Thyroid gland (tissue), 4 donors: ENCODE results near the gene CROCC2. TPM values are rescaled to one million over a fixed set of nuclear protein-coding genes. Genes with fewer than 3 reads are reported as not detected.

Source experiments
- DNase-seq, 2 donors: peaks; one replicate each; pipeline ENCODE4 v3.0.0-alpha.2; 2019
- H3K27ac ChIP-seq, 3 donors: fragments of 200-600 bp; sonication (generic); 1 replicate in 2 of 3; 2 replicates in 1 of 3; pipeline ENCODE4 v1.5.1; 2016 to 2019; ENCODE audit warnings: mild to moderate bottlenecking in 1 of 3, moderate library complexity in 1 of 3
- H3K27me3 ChIP-seq: fragments of 200-600 bp; sonication (generic); one replicate; pipeline ENCODE4 v1.5.1; 2019
- H3K36me3 ChIP-seq, 2 donors: fragments of 200-600 bp; sonication (generic); one replicate each; pipeline ENCODE4 v1.5.1; 2016 to 2019
- H3K4me1 ChIP-seq, 2 donors: fragments of 200-600 bp; sonication (generic); one replicate each; pipeline ENCODE4 v1.5.1; 2017 to 2019
- H3K4me3 ChIP-seq, 3 donors: fragments of 200-600 bp; sonication (generic); replicated peaks in 1 of 3; 1 replicate in 2 of 3; 2 replicates in 1 of 3; pipeline ENCODE4 v1.5.1; 2016; ENCODE audit warnings: mild to moderate bottlenecking in 1 of 3
- H3K9me3 ChIP-seq: fragments of 200-600 bp; sonication (generic); one replicate; pipeline ENCODE4 v1.5.1; 2017
- POLR2A ChIP-seq, 2 donors: fragments of 450-650 bp; IDR thresholded peaks; one replicate each; pipeline ENCODE4 v1.6.1; 2017; ENCODE audit warnings: antibody characterized with exemption in 2 of 2, mild to moderate bottlenecking in 2 of 2, moderate library complexity in 1 of 2
- WGBS, 2 donors: methylation state at CpG; one replicate each; pipeline ENCODE4 v1.1.5; 2017; 5-methylcytosine and 5-hydroxymethylcytosine counted together
- intact Hi-C: fragments of 100-400 bp; cut with DNase I; formaldehyde crosslinking; loops from one replicate; pipeline ENCODE4 v1.15.1; 2023
- total RNA-seq, 4 donors: library from RNA; depleted of rRNA; stranded (reverse); fragments of >200 nt; gene quantifications; one replicate each; pipeline ENCODE4 v1.2.3, GENCODE V29; 2016
- TF ChIP-seq, protein P1 (sequence below), 6 experiments: fragments of 200-600 bp in 3 of 6; fragments of 450-650 bp in 3 of 6; sonication (generic) in 3 of 6; IDR thresholded peaks; one replicate each; pipeline ENCODE4 v1.5.1; 2016 to 2019; ENCODE audit warnings: antibody characterized with exemption in 6 of 6, mild to moderate bottlenecking in 2 of 6, inconsistent platforms in 1 of 6, moderate library complexity in 1 of 6

The CROCC2 gene
- total RNA-seq, 4 donors from 2014 or later: not detected

DNA sequence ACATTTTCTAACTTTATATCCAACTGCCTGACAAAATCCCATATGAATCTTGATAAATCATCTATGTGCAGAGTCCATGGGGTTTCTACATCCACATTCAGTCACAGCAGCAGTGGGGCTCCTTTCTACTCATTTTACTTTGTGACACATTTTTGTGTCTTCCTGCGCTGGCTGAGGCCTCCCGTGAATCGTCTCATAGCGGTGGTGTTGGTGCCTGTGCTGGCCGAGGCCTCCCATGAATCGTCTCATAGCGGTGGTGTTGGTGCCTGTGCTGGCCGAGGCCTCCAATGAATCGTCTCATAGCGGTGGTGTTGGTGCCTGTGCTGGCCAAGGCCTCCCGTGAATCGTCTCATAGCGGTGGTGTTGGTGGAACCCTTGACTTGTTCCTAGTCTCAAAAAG lies 109.3 kb downstream of the CROCC2 start:
- peaks cover 18% of the 10 kb centered on the region in 2 donors for H3K4me1 ChIP-seq
- H3K4me3 ChIP-seq: no peak overlapping the region
- TF ChIP-seq, protein P1, sequence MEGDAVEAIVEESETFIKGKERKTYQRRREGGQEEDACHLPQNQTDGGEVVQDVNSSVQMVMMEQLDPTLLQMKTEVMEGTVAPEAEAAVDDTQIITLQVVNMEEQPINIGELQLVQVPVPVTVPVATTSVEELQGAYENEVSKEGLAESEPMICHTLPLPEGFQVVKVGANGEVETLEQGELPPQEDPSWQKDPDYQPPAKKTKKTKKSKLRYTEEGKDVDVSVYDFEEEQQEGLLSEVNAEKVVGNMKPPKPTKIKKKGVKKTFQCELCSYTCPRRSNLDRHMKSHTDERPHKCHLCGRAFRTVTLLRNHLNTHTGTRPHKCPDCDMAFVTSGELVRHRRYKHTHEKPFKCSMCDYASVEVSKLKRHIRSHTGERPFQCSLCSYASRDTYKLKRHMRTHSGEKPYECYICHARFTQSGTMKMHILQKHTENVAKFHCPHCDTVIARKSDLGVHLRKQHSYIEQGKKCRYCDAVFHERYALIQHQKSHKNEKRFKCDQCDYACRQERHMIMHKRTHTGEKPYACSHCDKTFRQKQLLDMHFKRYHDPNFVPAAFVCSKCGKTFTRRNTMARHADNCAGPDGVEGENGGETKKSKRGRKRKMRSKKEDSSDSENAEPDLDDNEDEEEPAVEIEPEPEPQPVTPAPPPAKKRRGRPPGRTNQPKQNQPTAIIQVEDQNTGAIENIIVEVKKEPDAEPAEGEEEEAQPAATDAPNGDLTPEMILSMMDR (IDR thresholded peaks at IDR 0.05): no peak
- no peak for TF ChIP-seq POLR2A (IDR thresholded peaks at IDR 0.05)
- no peaks in the 10 kb centered on the region for H3K27me3 ChIP-seq
- WGBS, 2 donors: 93 to 97% methylated on average over 13 of the region's 13 CpGs
- intact Hi-C loops: no loop called here
- H3K27ac ChIP-seq: no peak overlapping the region
- H3K36me3 ChIP-seq: peaks cover 2 to 13% of the 10 kb centered on the region in 2 donors
- no peak for DNase-seq
- no peaks in the 10 kb centered on the region for H3K9me3 ChIP-seq

DNA sequence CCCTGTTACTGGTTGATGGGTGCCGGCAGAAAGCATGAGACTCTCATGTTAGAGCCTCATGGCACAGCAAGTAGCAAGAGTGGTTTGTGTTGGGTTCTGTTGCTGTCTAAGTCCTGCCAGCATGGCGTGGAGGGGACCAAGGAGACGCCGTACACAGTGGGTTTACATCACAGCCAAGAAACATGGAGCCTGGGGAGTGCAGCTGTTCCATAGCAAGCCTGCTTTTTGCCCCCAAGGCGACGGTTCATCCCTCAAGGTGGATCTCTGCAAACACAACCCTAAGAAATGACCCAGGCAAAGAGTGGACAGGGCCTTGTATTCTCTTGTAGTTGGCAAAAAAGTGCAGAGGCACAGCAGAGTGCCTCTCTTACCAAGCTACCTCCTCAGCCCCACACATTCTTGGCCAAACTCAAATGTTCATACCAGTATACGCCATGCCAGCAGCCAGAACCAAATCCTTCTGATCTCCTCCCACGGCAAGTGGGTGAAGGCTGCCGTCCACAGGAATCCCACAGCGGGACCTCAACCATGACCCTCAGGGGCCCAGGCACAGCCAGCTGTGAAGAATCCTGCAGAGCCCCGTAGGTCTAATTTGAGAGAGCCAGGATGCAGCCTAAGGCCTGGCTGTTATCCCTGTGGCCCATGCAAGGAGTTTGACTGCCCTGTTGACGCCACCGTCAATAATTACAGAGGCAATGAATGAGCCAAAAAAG lies 111.2 kb downstream of the CROCC2 start:
- Histone ChIP-seq H3K9me3 (no peaks in the 10 kb centered on the region), H3K27ac (no peak overlapping the region), H3K4me3 (no peak overlapping the region), H3K4me1 (no peaks in the 10 kb centered on the region), H3K36me3 (peaks cover 2 to 16% of the 10 kb centered on the region in 2 donors), H3K27me3 (no peaks in the 10 kb centered on the region)
- WGBS, 2 donors: 93 to 98% methylated on average over 9 to 13 of the region's 13 CpGs
- intact Hi-C loops: no loop called here
- no peak for DNase-seq
- TF ChIP-seq, protein P1 (IDR thresholded peaks at IDR 0.05): no peak
- TF ChIP-seq POLR2A (IDR thresholded peaks at IDR 0.05): no peak

DNA sequence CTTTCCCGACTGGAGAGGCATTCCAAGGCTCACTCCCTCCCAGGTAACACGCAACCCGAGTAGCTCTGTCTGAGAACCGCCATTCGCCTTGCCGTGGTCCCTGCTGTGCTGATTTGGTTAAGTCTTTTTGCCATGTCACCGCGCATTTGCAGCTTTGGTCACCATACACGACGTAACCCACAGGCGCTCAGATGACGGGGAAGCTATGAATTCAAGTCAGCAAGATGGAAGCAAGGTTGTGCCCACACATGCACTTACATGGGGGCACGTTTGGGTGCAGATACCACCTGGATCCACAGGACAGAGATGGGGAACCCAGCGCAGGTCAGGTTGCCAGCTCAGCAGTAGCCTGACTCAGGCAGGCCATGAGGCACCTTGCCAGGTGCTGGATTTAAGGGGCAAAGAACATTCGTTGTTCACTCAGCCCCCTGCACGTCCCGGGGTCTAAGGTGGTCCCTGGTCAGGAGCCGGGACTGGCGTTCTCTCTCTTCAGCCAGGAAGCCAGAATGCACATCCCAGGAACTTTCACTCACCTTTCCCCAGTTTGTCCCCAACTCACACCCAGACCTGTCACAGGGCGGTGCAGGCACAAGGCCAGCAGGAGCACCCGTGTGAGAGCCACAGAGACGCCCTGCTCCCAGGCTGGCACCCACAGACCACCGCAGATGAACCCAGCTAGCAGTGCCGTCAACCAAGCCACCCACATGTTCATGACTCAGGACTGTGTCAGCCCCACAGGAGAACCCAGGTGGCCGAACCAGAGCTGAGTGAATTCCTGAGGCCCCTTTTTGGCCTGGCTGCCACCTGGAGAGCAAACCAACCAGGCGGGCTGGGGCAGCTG lies 112.1 kb downstream of the CROCC2 start:
- no peak overlapping the region for H3K4me3 ChIP-seq
- 93 to 94% methylated on average over 18 to 19 of the region's 26 CpGs for WGBS, 2 donors
- TF ChIP-seq, protein P1 (IDR thresholded peaks at IDR 0.05): no peak
- TF ChIP-seq POLR2A (IDR thresholded peaks at IDR 0.05): no peak
- H3K9me3 ChIP-seq: no peaks in the 10 kb centered on the region
- intact Hi-C loops: no loop called here
- no peak overlapping the region for H3K27ac ChIP-seq
- H3K4me1 ChIP-seq: no peaks in the 10 kb centered on the region
- peaks cover 2 to 16% of the 10 kb centered on the region in 2 donors for H3K36me3 ChIP-seq
- H3K27me3 ChIP-seq: no peaks in the 10 kb centered on the region
- no peak for DNase-seq

DNA sequence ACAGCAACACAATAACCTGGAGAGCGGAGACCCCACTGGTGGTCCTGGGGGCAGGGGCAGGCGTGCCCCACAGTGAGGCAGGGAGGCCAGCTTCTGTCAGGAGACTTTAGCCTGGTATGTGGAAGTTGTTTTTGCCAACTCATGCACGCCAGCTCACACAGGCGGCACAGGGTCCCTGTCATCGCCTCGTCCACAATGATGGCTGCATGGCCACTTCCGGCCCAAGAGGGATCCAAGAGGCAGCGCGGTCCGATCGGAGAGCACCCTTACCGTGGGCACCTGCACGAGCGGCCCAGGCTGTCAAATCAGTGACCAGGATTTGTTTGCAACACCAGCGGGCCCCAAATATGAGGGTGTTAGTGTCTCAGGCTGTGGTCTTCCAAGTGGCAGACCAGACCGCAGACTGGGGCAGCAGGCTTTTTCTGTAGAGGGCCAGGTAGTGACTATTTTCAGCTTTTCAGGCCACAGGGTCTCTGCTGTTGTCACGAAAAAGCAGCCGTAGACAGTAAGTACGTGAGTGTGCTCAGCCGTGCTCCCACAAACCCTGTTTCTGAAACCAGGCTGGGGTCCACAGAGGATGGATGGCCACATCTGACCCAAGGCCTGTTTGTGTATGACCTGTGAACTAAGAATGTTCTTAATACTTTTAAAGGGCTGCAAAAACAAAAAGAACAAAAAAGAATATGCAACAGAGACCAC lies 113.5 kb downstream of the CROCC2 start:
- 98% methylated on average over 13 to 20 of the region's 20 CpGs for WGBS, 2 donors
- intact Hi-C loops: no loop called here
- H3K27ac ChIP-seq: no peak overlapping the region
- H3K4me1 ChIP-seq: no peaks in the 10 kb centered on the region
- H3K9me3 ChIP-seq: no peaks in the 10 kb centered on the region
- H3K27me3 ChIP-seq: no peaks in the 10 kb centered on the region
- TF ChIP-seq, protein P1 (IDR thresholded peaks at IDR 0.05): no peak
- TF ChIP-seq POLR2A (IDR thresholded peaks at IDR 0.05): no peak
- DNase-seq: no peak
- peaks cover 2 to 16% of the 10 kb centered on the region in 2 donors for H3K36me3 ChIP-seq
- H3K4me3 ChIP-seq: no peak overlapping the region
